ENCODE measurements around the gene ZGPAT. TPM values are rescaled to one million over a fixed set of nuclear protein-coding genes. Genes with fewer than 3 reads are reported as not detected.
A peak's percentile ranks its signal among the peaks of the same experiment; 100 is the strongest.

The ZGPAT gene
- total and polyA plus RNA-seq, 2 of the 13 experiments (the other 11 are each of a cell fraction or from before 2014, with no cell fraction given), result 23.0 to 41.9 TPM

DNA sequence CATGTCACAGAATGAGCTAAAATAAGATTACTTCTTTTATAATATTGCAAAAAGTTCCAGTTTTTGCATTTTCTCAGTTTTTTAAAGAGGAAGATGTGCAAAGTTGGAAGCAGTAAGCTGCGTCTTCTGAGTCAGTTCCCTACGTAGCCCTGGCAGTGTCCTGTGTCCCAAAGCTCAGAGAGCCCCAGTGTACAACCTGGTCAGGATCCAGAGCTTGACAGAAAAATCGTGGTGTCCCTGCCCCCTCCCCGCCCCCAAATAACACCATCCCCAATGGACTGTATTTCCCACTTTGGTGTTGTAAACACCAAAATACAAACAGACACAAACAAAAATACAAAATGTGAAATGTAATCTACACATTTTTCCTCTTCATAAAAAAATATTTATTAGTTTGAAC lies 36.3 kb downstream of the ZGPAT start (continued):
- TF ChIP-seq SPEN (CRISPR knock-in tag; IDR thresholded peaks at IDR 0.05; ENCODE audit: low read depth) (0 out of 2 replicates have a peak, but pooled peaks have one; percentile 4), KLF13 (CRISPR knock-in tag; IDR thresholded peaks at IDR 0.05) (no peak), HCFC1 (IDR thresholded peaks at IDR 0.05; ENCODE audit: low read depth, low read length) (no peak), MED8 (CRISPR knock-in tag; IDR thresholded peaks at IDR 0.05; ENCODE audit: insufficient replicate concordance) (no peak), HOXA5 (CRISPR knock-in tag; IDR thresholded peaks at IDR 0.05) (no peak), ZNF615 (CRISPR knock-in tag; IDR thresholded peaks at IDR 0.05; ENCODE audit: borderline replicate concordance) (no peak), ZNF264 (CRISPR knock-in tag; IDR thresholded peaks at IDR 0.05) (peak; percentile 15; the same call in 1 of the 2 replicates), ATF1 (CRISPR knock-in tag; IDR thresholded peaks at IDR 0.05) (no peak), ELF1 (CRISPR knock-in tag; IDR thresholded peaks at IDR 0.05) (no peak), DMAP1 (CRISPR knock-in tag; IDR thresholded peaks at IDR 0.05) (no peak), ZBTB20 (CRISPR knock-in tag; IDR thresholded peaks at IDR 0.05; ENCODE audit: borderline replicate concordance, low read depth) (no peak), SOX13 (IDR thresholded peaks at IDR 0.05) (0 out of 2 replicates have a peak, but pooled peaks have one; percentile 19), SOX13 (CRISPR knock-in tag; conservative IDR thresholded peaks at IDR 0.05 in 1 of 2, IDR thresholded peaks at IDR 0.05 in 1 of 2) (no peak), ZNF343 (CRISPR knock-in tag; IDR thresholded peaks at IDR 0.05) (peak; percentile 4; the same call in 1 of the 2 replicates)
- TF ChIP-seq, protein P1, sequence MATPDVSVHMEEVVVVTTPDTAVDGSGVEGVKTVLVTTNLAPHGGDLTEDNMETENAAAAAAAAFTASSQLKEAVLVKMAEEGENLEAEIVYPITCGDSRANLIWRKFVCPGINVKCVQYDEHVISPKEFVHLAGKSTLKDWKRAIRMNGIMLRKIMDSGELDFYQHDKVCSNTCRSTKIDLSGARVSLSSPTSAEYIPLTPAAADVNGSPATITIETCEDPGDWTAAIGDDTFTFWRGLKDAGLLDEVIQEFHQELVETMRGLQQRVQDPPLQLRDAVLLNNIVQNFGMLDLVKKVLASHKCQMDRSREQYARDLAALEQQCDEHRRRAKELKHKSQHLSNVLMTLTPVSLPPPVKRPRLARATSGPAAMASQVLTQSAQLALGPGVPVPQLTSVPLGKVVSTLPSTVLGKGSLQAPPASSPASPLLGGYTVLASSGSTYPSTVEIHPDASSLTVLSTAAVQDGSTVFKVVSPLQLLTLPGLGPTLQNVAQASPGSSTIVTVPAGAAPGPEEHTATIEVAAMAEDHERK (CRISPR knock-in tag; IDR thresholded peaks at IDR 0.05; ENCODE audit: low read depth), result no peak
- TF ChIP-seq, protein P2, sequence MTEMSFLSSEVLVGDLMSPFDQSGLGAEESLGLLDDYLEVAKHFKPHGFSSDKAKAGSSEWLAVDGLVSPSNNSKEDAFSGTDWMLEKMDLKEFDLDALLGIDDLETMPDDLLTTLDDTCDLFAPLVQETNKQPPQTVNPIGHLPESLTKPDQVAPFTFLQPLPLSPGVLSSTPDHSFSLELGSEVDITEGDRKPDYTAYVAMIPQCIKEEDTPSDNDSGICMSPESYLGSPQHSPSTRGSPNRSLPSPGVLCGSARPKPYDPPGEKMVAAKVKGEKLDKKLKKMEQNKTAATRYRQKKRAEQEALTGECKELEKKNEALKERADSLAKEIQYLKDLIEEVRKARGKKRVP (CRISPR knock-in tag; IDR thresholded peaks at IDR 0.05), result 0 out of 4 replicates have a peak, but pooled peaks of 1 of the 2 experiments have one; percentile 12
- TF ChIP-seq, protein P3, sequence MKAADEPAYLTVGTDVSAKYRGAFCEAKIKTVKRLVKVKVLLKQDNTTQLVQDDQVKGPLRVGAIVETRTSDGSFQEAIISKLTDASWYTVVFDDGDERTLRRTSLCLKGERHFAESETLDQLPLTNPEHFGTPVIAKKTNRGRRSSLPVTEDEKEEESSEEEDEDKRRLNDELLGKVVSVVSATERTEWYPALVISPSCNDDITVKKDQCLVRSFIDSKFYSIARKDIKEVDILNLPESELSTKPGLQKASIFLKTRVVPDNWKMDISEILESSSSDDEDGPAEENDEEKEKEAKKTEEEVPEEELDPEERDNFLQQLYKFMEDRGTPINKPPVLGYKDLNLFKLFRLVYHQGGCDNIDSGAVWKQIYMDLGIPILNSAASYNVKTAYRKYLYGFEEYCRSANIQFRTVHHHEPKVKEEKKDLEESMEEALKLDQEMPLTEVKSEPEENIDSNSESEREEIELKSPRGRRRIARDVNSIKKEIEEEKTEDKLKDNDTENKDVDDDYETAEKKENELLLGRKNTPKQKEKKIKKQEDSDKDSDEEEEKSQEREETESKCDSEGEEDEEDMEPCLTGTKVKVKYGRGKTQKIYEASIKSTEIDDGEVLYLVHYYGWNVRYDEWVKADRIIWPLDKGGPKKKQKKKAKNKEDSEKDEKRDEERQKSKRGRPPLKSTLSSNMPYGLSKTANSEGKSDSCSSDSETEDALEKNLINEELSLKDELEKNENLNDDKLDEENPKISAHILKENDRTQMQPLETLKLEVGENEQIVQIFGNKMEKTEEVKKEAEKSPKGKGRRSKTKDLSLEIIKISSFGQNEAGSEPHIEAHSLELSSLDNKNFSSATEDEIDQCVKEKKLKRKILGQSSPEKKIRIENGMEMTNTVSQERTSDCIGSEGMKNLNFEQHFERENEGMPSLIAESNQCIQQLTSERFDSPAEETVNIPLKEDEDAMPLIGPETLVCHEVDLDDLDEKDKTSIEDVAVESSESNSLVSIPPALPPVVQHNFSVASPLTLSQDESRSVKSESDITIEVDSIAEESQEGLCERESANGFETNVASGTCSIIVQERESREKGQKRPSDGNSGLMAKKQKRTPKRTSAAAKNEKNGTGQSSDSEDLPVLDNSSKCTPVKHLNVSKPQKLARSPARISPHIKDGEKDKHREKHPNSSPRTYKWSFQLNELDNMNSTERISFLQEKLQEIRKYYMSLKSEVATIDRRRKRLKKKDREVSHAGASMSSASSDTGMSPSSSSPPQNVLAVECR (CRISPR knock-in tag; IDR thresholded peaks at IDR 0.05; ENCODE audit: borderline replicate concordance), result no peak
- TF ChIP-seq, protein P4, sequence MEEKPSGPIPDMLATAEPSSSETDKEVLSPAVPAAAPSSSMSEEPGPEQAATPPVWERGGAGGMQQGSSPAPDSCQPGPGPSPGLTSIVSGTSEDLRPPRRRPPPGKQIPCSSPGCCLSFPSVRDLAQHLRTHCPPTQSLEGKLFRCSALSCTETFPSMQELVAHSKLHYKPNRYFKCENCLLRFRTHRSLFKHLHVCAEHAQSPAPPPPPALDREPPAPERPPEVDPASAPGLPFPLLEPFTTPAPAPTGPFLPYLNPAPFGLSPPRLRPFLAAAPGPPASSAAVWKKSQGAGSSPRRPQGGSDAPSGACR (CRISPR knock-in tag; IDR thresholded peaks at IDR 0.05), result no peak
- TF ChIP-seq, protein P5, sequence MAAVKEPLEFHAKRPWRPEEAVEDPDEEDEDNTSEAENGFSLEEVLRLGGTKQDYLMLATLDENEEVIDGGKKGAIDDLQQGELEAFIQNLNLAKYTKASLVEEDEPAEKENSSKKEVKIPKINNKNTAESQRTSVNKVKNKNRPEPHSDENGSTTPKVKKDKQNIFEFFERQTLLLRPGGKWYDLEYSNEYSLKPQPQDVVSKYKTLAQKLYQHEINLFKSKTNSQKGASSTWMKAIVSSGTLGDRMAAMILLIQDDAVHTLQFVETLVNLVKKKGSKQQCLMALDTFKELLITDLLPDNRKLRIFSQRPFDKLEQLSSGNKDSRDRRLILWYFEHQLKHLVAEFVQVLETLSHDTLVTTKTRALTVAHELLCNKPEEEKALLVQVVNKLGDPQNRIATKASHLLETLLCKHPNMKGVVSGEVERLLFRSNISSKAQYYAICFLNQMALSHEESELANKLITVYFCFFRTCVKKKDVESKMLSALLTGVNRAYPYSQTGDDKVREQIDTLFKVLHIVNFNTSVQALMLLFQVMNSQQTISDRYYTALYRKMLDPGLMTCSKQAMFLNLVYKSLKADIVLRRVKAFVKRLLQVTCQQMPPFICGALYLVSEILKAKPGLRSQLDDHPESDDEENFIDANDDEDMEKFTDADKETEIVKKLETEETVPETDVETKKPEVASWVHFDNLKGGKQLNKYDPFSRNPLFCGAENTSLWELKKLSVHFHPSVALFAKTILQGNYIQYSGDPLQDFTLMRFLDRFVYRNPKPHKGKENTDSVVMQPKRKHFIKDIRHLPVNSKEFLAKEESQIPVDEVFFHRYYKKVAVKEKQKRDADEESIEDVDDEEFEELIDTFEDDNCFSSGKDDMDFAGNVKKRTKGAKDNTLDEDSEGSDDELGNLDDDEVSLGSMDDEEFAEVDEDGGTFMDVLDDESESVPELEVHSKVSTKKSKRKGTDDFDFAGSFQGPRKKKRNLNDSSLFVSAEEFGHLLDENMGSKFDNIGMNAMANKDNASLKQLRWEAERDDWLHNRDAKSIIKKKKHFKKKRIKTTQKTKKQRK (IDR thresholded peaks at IDR 0.05; ENCODE audit: low read length), result no peak
